MM.1S (cell line): ENCODE measurements around the gene ARSG.
"Not testable (repeated sequence)": the region's sequence is repeated elsewhere in the genome, so short reads cannot be mapped to it uniquely, and the experiment has no call there.

Experiments used
- DNase-seq: peaks from one replicate; pipeline ENCODE4 v3.0.0-alpha.2; 2015
- H2AFZ ChIP-seq: fragments of 300-600 bp; sonication (generic); 2 replicates; pipeline ENCODE4 v1.6.0; 2016; ENCODE audit warnings: antibody characterized with exemption, low read length
- H3F3A ChIP-seq: fragments of 300-600 bp; sonication (generic); 2 replicates; pipeline ENCODE4 v1.6.1; 2016; ENCODE audit warnings: mild to moderate bottlenecking, antibody characterized with exemption, low read length, moderate library complexity, mixed read lengths; ENCODE audit not compliant: insufficient read depth
- H3K27ac ChIP-seq: fragments of 300-600 bp; sonication (generic); 2 replicates; pipeline ENCODE4 v1.5.1; 2016; ENCODE audit warnings: mild to moderate bottlenecking, low read length
- H3K27me3 ChIP-seq: fragments of 300-600 bp; sonication (generic); replicated peaks from 2 replicates; pipeline ENCODE4 v1.6.0; 2016; ENCODE audit warnings: low read length; ENCODE audit not compliant: insufficient read depth
- H3K36me3 ChIP-seq: fragments of 300-600 bp; sonication (generic); replicated peaks from 2 replicates; pipeline ENCODE4 v1.6.1; 2016; ENCODE audit warnings: mild to moderate bottlenecking, low read length, mixed read lengths; ENCODE audit not compliant: insufficient read depth
- H3K4me1 ChIP-seq: fragments of 300-600 bp; sonication (generic); 2 replicates; pipeline ENCODE4 v1.6.1; 2016; ENCODE audit warnings: low read length, mixed read lengths
- H3K4me2 ChIP-seq: fragments of 300-600 bp; sonication (generic); 2 replicates; pipeline ENCODE4 v1.6.0; 2016; ENCODE audit warnings: low read depth, low read length
- H3K4me3 ChIP-seq: fragments of 300-600 bp; sonication (generic); 2 replicates; pipeline ENCODE4 v1.5.1; 2016; ENCODE audit warnings: low read length, mixed read lengths
- H3K79me2 ChIP-seq: fragments of 300-600 bp; sonication (generic); 2 replicates; pipeline ENCODE4 v1.6.1; 2016; ENCODE audit warnings: mixed run types, low read length, mixed read lengths
- H3K9ac ChIP-seq: fragments of 300-600 bp; sonication (generic); 2 replicates; pipeline ENCODE4 v1.6.1; 2016; ENCODE audit warnings: low read length, mixed read lengths
- H3K9me2 ChIP-seq: fragments of 300-600 bp; sonication (generic); replicated peaks from 2 replicates; pipeline ENCODE4 v1.6.1; 2016; ENCODE audit warnings: mild to moderate bottlenecking, low read length, mixed read lengths; ENCODE audit not compliant: insufficient read depth
- H3K9me3 ChIP-seq: fragments of 300-600 bp; sonication (generic); replicated peaks from 2 replicates; pipeline ENCODE4 v1.6.1; 2016; ENCODE audit warnings: mild to moderate bottlenecking, low read length, mixed read lengths; ENCODE audit not compliant: insufficient read depth
- H4K20me1 ChIP-seq: fragments of 300-600 bp; sonication (generic); 2 replicates; pipeline ENCODE4 v1.6.1; 2016; ENCODE audit warnings: mild to moderate bottlenecking, low read length, moderate library complexity, mixed read lengths; ENCODE audit not compliant: insufficient read depth
- EZH2 ChIP-seq: fragments of 300-600 bp; sonication (generic); optimal IDR thresholded peaks from 2 replicates; pipeline ENCODE3; 2017; ENCODE audit warnings: low read depth, mild to moderate bottlenecking, antibody characterized with exemption, low read length, mixed read lengths
- EZH2phosphoT487 ChIP-seq: fragments of 300-600 bp; sonication (generic); IDR thresholded peaks from 2 replicates; pipeline ENCODE4 v1.6.1; 2018; ENCODE audit warnings: antibody characterized with exemption, low read length
- TF ChIP-seq, protein P1 (sequence below): fragments of 300-600 bp; sonication (generic); IDR thresholded peaks from 2 replicates; pipeline ENCODE4 v1.5.1; 2016; ENCODE audit warnings: antibody characterized with exemption, low read length, mixed read lengths

The ARSG gene

DNA sequence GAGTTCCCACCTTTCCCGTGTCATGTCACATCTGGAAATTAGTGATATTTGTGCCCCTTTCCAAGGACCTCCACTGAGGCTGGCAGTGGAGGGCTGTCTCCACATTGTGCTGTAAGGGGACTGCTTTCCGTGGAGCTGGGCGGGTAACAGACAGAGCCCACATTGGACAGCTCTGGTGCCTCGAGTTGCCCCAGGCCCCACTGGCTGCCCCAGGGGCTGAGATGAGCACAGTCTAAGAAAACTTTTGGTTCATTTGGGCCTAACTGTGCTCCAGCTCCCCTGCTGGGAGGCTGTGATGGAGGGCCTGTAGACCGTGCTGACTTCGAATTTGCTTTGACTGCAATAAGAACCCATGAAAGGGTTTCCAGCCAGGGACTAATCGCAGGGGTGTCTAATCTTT, 38.0 kb downstream of the ARSG start:
- Histone ChIP-seq H3K4me1 (no peaks in the 10 kb centered on the region), H4K20me1 (no peaks in the 10 kb centered on the region), H3K27ac (no peak overlapping the region), H3K9me3 (no peaks in the 10 kb centered on the region), H3K4me2 (no peak overlapping the region), H3K36me3 (no peaks in the 10 kb centered on the region), H3K4me3 (no peak overlapping the region), H3K9me2 (no peaks in the 10 kb centered on the region), H3K27me3 (no peaks in the 10 kb centered on the region), H3K9ac (no peak overlapping the region), H2AFZ (no peak overlapping the region), H3F3A (no peaks in the 10 kb centered on the region), H3K79me2 (no peaks in the 10 kb centered on the region)
- DNase-seq, result no peak
- TF ChIP-seq EZH2phosphoT487 (no peak), EZH2 (no peak)
- TF ChIP-seq, protein P1, sequence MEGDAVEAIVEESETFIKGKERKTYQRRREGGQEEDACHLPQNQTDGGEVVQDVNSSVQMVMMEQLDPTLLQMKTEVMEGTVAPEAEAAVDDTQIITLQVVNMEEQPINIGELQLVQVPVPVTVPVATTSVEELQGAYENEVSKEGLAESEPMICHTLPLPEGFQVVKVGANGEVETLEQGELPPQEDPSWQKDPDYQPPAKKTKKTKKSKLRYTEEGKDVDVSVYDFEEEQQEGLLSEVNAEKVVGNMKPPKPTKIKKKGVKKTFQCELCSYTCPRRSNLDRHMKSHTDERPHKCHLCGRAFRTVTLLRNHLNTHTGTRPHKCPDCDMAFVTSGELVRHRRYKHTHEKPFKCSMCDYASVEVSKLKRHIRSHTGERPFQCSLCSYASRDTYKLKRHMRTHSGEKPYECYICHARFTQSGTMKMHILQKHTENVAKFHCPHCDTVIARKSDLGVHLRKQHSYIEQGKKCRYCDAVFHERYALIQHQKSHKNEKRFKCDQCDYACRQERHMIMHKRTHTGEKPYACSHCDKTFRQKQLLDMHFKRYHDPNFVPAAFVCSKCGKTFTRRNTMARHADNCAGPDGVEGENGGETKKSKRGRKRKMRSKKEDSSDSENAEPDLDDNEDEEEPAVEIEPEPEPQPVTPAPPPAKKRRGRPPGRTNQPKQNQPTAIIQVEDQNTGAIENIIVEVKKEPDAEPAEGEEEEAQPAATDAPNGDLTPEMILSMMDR, result no peak

DNA sequence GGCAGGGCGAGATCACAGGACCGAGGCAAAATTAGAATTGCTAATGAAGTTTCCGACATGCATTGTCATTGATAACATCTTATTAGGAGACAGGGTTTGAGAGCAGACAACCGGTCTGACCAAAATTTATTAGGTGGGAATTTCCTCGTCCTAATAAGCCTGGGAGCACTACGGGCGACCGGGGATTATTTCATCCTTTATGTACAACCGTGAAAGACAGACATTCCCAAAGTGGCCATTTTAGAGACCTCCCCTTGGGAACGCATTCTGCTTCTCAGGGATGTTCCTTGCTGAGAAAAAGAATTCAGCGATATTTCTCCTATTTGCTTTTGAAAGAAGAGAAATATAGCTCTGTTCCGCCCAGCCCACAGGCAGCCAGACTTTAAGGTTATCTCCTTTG, 40.6 kb downstream of the ARSG start:
- DNase-seq, H3K9me3 ChIP-seq, H3K4me2 ChIP-seq, H3K9ac ChIP-seq, H3K4me1 ChIP-seq, H3K9me2 ChIP-seq, H3F3A ChIP-seq, H3K79me2 ChIP-seq, H4K20me1 ChIP-seq, H3K4me3 ChIP-seq, H3K27me3 ChIP-seq, H3K27ac ChIP-seq, H2AFZ ChIP-seq, H3K36me3 ChIP-seq: not testable (repeated sequence)

DNA sequence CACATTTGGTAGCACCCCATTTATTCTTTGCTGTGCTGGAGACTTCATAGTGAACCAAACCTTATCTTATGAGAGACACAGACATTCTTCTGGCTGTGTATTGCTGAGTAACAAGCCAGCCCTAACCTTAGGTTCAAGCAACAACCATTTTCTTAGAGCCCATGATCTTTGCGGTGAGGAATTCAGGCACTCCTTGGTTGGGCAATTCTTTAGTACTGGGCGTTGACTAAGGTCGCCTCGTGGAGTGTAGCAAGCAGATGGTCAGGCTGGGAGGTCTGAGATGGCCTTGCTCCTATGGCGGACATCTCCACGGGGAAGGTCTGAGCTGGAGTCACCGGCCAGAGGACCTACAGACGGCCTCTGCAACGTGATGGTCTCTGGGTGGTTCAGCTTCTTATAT, 43.1 kb downstream of the ARSG start:
- H3K4me1 ChIP-seq, result no peaks in the 10 kb centered on the region
- H3K27me3 ChIP-seq, result no peaks in the 10 kb centered on the region
- H3F3A ChIP-seq, result no peaks in the 10 kb centered on the region
- H3K36me3 ChIP-seq, result no peaks in the 10 kb centered on the region
- H3K9me2 ChIP-seq, result no peaks in the 10 kb centered on the region
- no peak overlapping the region for H2AFZ ChIP-seq
- H3K4me3 ChIP-seq, result no peak overlapping the region
- H3K27ac ChIP-seq, result no peak overlapping the region
- DNase-seq, result no peak
- H4K20me1 ChIP-seq, result no peaks in the 10 kb centered on the region
- TF ChIP-seq, protein P1, result no peak
- TF ChIP-seq EZH2phosphoT487 (no peak), EZH2 (no peak)
- no peak overlapping the region for H3K4me2 ChIP-seq
- H3K9ac ChIP-seq, result no peak overlapping the region
- no peaks in the 10 kb centered on the region for H3K79me2 ChIP-seq
- no peaks in the 10 kb centered on the region for H3K9me3 ChIP-seq

DNA sequence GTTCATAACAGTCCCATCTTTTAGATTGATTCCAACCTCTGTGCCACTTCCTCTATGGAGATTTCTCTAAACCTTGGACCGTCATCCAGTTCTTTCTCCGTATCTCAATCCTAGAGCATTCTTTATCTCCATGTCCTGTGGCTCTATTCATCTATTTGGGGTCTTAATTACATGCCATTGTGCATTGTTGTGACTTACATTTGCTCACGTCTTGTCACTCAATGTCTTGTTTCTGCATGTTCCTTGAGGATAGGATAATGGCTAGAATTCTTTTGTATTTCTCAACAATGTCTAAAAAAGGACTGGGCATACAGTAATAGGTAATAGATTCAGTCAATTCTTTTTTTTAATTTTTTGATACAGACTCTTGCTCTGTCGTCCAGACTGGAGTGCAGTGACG, 50.2 kb downstream of the ARSG start:
- Histone ChIP-seq H3F3A (no peaks in the 10 kb centered on the region), H3K27me3 (no peaks in the 10 kb centered on the region), H3K9me2 (no peaks in the 10 kb centered on the region), H3K9me3 (no peaks in the 10 kb centered on the region), H3K4me1 (no peaks in the 10 kb centered on the region), H3K4me2 (no peak overlapping the region), H3K27ac (no peak overlapping the region), H3K4me3 (no peak overlapping the region), H3K9ac (no peak overlapping the region), H3K79me2 (no peaks in the 10 kb centered on the region), H2AFZ (no peak overlapping the region), H4K20me1 (no peaks in the 10 kb centered on the region), H3K36me3 (no peaks in the 10 kb centered on the region)
- TF ChIP-seq EZH2phosphoT487, result no peak
- no peak for DNase-seq
